Measurements from ENCODE around the gene FKBP5. TPM values are rescaled to one million over a fixed set of nuclear protein-coding genes. Genes with fewer than 3 reads are reported as not detected.

The FKBP5 gene
- total RNA-seq, 1 donor, result 5.1 TPM

GRCh38 chr6:35637911-35638310 is 50.8 kb downstream of the FKBP5 start:
- Histone ChIP-seq H3K79me2 (ENCODE audit: insufficient read depth, low read length) (no peaks in the 10 kb centered on the region), H3K9me3 (ENCODE audit: low read depth, low read length) (no peaks in the 10 kb centered on the region), H3K36me3 (ENCODE audit: insufficient read depth, low read length) (peaks cover 3% of the 10 kb centered on the region), H3K4me3 (ENCODE audit: insufficient read depth, low read length) (no peak overlapping the region), H3K27me3 (ENCODE audit: insufficient read depth, low read length) (no peaks in the 10 kb centered on the region), H2AFZ (ENCODE audit: low read length) (no peak overlapping the region), H4K20me1 (ENCODE audit: insufficient read depth, low read length) (no peaks in the 10 kb centered on the region), H3K4me1 (ENCODE audit: insufficient read depth, low read length) (peaks cover 4% of the 10 kb centered on the region), H3K27ac (ENCODE audit: low read depth, low read length) (no peak overlapping the region), H3K4me2 (ENCODE audit: insufficient read depth, low read length) (no peak overlapping the region)
- DNase-seq (ENCODE audit: insufficient read length, low spot score, missing footprints), result no peak
- TF ChIP-seq, protein P1, sequence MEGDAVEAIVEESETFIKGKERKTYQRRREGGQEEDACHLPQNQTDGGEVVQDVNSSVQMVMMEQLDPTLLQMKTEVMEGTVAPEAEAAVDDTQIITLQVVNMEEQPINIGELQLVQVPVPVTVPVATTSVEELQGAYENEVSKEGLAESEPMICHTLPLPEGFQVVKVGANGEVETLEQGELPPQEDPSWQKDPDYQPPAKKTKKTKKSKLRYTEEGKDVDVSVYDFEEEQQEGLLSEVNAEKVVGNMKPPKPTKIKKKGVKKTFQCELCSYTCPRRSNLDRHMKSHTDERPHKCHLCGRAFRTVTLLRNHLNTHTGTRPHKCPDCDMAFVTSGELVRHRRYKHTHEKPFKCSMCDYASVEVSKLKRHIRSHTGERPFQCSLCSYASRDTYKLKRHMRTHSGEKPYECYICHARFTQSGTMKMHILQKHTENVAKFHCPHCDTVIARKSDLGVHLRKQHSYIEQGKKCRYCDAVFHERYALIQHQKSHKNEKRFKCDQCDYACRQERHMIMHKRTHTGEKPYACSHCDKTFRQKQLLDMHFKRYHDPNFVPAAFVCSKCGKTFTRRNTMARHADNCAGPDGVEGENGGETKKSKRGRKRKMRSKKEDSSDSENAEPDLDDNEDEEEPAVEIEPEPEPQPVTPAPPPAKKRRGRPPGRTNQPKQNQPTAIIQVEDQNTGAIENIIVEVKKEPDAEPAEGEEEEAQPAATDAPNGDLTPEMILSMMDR (IDR thresholded peaks at IDR 0.05; ENCODE audit: extremely low read depth, low read depth, low read length), result no peak

DNA sequence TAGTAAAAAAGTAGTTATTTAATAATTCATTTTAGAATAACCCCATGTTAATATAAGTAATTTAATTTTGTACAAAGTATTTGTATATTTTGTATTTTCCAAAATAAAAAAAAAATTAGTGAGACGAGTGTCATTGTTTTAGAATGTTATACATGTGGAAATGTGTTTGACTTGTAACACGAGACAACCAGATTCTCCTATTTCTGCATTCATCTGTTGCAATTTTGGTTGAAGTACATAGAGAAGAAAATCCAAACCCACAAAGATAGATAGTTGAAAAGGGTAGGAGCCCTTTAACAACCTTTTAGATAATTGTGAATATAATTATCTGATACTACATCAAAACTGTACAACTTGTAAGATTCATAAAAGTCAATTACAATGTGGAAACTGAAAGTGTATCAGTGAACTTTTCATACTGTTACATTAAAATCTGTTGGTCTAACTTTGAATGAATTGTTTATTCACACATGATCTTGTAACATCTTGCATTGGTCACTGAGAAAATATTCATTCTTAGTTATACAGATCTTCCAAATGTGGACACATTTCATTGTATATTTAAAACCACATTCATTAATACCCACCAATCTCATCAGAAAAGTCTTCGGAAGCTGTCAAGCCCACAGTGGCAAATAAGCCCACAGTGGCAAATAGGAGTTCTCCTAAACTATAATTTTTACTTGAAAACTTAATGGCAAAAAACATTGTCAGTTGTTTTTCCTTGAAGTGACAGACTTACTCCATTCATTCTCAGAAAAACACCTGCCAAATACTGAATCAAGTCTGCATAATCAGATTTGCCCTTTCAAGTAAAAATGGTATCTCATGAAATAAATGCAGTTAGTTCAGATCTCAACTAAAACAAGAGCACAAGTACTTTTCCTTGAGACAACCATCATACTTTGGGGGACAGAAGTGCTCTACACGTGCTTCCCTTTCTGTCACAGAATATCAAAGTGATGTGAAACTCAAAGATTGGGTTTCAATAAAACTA is 52.8 kb downstream of the FKBP5 start:
- Histone ChIP-seq H3K27me3 (ENCODE audit: insufficient read depth, low read length) (no peaks in the 10 kb centered on the region), H3K4me2 (ENCODE audit: insufficient read depth, low read length) (peak overlapping the region; percentile 4), H3K4me3 (ENCODE audit: insufficient read depth, low read length) (no peak overlapping the region), H3K9me3 (ENCODE audit: low read depth, low read length) (no peaks in the 10 kb centered on the region), H3K4me1 (ENCODE audit: insufficient read depth, low read length) (peaks cover 4% of the 10 kb centered on the region), H4K20me1 (ENCODE audit: insufficient read depth, low read length) (no peaks in the 10 kb centered on the region), H3K79me2 (ENCODE audit: insufficient read depth, low read length) (no peaks in the 10 kb centered on the region), H3K36me3 (ENCODE audit: insufficient read depth, low read length) (peaks cover 3% of the 10 kb centered on the region), H3K27ac (ENCODE audit: low read depth, low read length) (no peak overlapping the region), H2AFZ (ENCODE audit: low read length) (no peak overlapping the region)
- TF ChIP-seq, protein P1 (IDR thresholded peaks at IDR 0.05; ENCODE audit: extremely low read depth, low read depth, low read length), result no peak
- no peak for DNase-seq (ENCODE audit: insufficient read length, low spot score, missing footprints)

DNA sequence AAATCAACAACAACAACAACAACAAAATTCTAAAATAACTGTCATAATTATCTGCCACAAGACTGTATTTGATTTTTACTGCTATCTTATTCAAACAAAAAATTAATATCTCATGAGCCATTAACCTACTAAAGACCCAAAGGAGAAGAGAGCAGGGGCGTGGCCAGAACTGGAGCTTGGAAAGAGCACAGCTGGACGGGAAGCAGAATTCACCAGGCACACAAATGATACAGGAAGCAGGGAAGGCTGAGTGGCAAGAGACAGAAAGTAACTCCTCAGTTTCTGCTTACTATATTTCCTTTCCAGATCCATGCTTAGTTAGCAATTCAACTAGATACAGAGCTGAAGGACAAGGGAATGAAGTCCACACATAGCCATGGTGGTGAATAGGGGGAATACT is 54.4 kb downstream of the FKBP5 start:
- no peak overlapping the region for H3K4me3 ChIP-seq (ENCODE audit: insufficient read depth, low read length)
- no peaks in the 10 kb centered on the region for H3K36me3 ChIP-seq (ENCODE audit: insufficient read depth, low read length)
- no peaks in the 10 kb centered on the region for H3K79me2 ChIP-seq (ENCODE audit: insufficient read depth, low read length)
- H3K4me1 ChIP-seq (ENCODE audit: insufficient read depth, low read length), result peaks cover 4% of the 10 kb centered on the region
- H3K27ac ChIP-seq (ENCODE audit: low read depth, low read length), result no peak overlapping the region
- H4K20me1 ChIP-seq (ENCODE audit: insufficient read depth, low read length), result no peaks in the 10 kb centered on the region
- no peak overlapping the region for H2AFZ ChIP-seq (ENCODE audit: low read length)
- TF ChIP-seq, protein P1 (IDR thresholded peaks at IDR 0.05; ENCODE audit: extremely low read depth, low read depth, low read length), result no peak
- H3K4me2 ChIP-seq (ENCODE audit: insufficient read depth, low read length), result no peak overlapping the region
- H3K27me3 ChIP-seq (ENCODE audit: insufficient read depth, low read length), result no peaks in the 10 kb centered on the region
- no peak for DNase-seq (ENCODE audit: insufficient read length, low spot score, missing footprints)
- no peaks in the 10 kb centered on the region for H3K9me3 ChIP-seq (ENCODE audit: low read depth, low read length)

DNA sequence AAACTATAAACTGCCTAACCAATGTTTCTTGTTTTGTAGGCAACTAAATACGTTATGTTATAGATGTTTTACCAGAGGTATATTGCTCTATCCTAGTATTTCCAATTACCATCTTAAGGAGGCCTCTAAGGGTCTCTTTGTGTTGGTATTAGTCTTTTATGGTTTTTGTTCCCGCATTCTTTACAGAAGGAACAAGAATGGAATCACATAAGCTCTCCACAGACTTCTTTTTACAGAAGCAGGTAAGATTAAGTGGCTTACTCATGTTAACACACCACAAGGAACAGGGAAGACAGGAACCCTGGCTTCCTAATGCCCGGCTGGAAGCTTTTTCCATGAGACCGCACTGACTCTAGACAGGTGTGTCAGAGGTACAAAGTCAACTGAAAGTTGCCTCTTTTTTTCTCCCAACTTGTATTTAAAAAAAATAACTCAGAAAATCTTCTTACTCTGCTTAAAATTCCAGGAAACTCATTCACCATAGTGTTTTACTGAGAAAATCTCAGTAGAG is 55.1 kb downstream of the FKBP5 start:
- TF ChIP-seq, protein P1 (IDR thresholded peaks at IDR 0.05; ENCODE audit: extremely low read depth, low read depth, low read length), result no peak
- no peaks in the 10 kb centered on the region for H3K36me3 ChIP-seq (ENCODE audit: insufficient read depth, low read length)
- H3K4me2 ChIP-seq (ENCODE audit: insufficient read depth, low read length), result no peak overlapping the region
- no peaks in the 10 kb centered on the region for H3K9me3 ChIP-seq (ENCODE audit: low read depth, low read length)
- no peaks in the 10 kb centered on the region for H3K79me2 ChIP-seq (ENCODE audit: insufficient read depth, low read length)
- H3K4me1 ChIP-seq (ENCODE audit: insufficient read depth, low read length), result peaks cover 4% of the 10 kb centered on the region
- no peaks in the 10 kb centered on the region for H4K20me1 ChIP-seq (ENCODE audit: insufficient read depth, low read length)
- H3K27ac ChIP-seq (ENCODE audit: low read depth, low read length), result no peak overlapping the region
- DNase-seq (ENCODE audit: insufficient read length, low spot score, missing footprints), result no peak
- no peaks in the 10 kb centered on the region for H3K27me3 ChIP-seq (ENCODE audit: insufficient read depth, low read length)
- no peak overlapping the region for H3K4me3 ChIP-seq (ENCODE audit: insufficient read depth, low read length)
- H2AFZ ChIP-seq (ENCODE audit: low read length), result no peak overlapping the region

Measured in osteoblast (primary cell).